Glutamatergic neuron (in vitro differentiated cells): Measurements from ENCODE around the gene AKNAD1. TPM values are rescaled to one million over a fixed set of nuclear protein-coding genes. Genes with fewer than 3 reads are reported as not detected.
"Not testable (repeated sequence)": the region's sequence is repeated elsewhere in the genome, so short reads cannot be mapped to it uniquely, and the experiment has no call there.

Experiments used
- DNase-seq: peaks from one replicate; pipeline ENCODE4 v3.0.0; 2022
- H3K27ac Mint-ChIP-seq: one replicate; pipeline ENCODE4 v1.8.0; 2020; ENCODE audit warnings: mild to moderate bottlenecking, mixed read lengths, inconsistent platforms; ENCODE audit not compliant: unreplicated experiment
- H3K27me3 Mint-ChIP-seq: one replicate; pipeline ENCODE4 v1.8.0; 2020; ENCODE audit warnings: mild to moderate bottlenecking, moderate library complexity, mixed read lengths, inconsistent platforms; ENCODE audit not compliant: unreplicated experiment
- H3K36me3 Mint-ChIP-seq: one replicate; pipeline ENCODE4 v1.8.0; 2020; ENCODE audit warnings: mild to moderate bottlenecking, mixed read lengths, inconsistent platforms; ENCODE audit not compliant: unreplicated experiment
- H3K4me1 Mint-ChIP-seq: one replicate; pipeline ENCODE4 v1.8.0; 2020; ENCODE audit warnings: mild to moderate bottlenecking, low read depth, mixed read lengths, inconsistent platforms; ENCODE audit not compliant: unreplicated experiment
- H3K4me3 Mint-ChIP-seq: one replicate; pipeline ENCODE4 v1.8.0; 2020; ENCODE audit warnings: mild to moderate bottlenecking, mixed read lengths, inconsistent platforms; ENCODE audit not compliant: unreplicated experiment
- H3K9me3 Mint-ChIP-seq: one replicate; pipeline ENCODE4 v1.8.0; 2020; ENCODE audit warnings: mild to moderate bottlenecking, moderate library complexity, mixed read lengths, inconsistent platforms; ENCODE audit not compliant: unreplicated experiment
- CTCF ChIP-seq: fragments of 200-600 bp; sonication (generic); IDR thresholded peaks from one replicate; pipeline ENCODE4 v1.5.0; 2021; ENCODE audit not compliant: partially characterized antibody, unreplicated experiment
- total RNA-seq: library from RNA; stranded (reverse); fragmentation: NEBNext Ultra II Directional; extraction: Animal tissue kit (Norgen Biotek cat#: 25700); gene quantifications from one replicate; pipeline ENCODE4 v1.2.1, GENCODE V29; 2021; ENCODE audit not compliant: unreplicated experiment

The AKNAD1 gene
- total RNA-seq, 1 donor from 2014 or later: not detected

GRCh38 chr1:108792420-108792819, 64.5 kb downstream of the AKNAD1 start:
- TF ChIP-seq CTCF: no peak
- H3K36me3 Mint-ChIP-seq: peaks cover 26% of the 10 kb centered on the region
- peaks cover 2% of the 10 kb centered on the region for H3K27me3 Mint-ChIP-seq

GRCh38 chr1:108791790-108792189, 65.1 kb downstream of the AKNAD1 start:
- peaks cover 26% of the 10 kb centered on the region for H3K36me3 Mint-ChIP-seq
- H3K27ac Mint-ChIP-seq: no peak overlapping the region
- H3K27me3 Mint-ChIP-seq: peaks cover 2% of the 10 kb centered on the region
- TF ChIP-seq CTCF: no peak
- DNase-seq: no peak
- peaks cover 2% of the 10 kb centered on the region for H3K9me3 Mint-ChIP-seq
- no peak overlapping the region for H3K4me3 Mint-ChIP-seq
- H3K4me1 Mint-ChIP-seq: no peaks in the 10 kb centered on the region

More at GRCh38 chr1:108792420-108792819, 64.5 kb downstream of the AKNAD1 start:
- DNase-seq: no peak
- Mint-ChIP-seq H3K4me3 (no peak overlapping the region), H3K9me3 (peaks cover 2% of the 10 kb centered on the region), H3K4me1 (no peaks in the 10 kb centered on the region), H3K27ac (no peak overlapping the region)

- no peaks in the 10 kb centered on the region for H3K4me1 Mint-ChIP-seq
- peaks cover 40% of the 10 kb centered on the region for H3K36me3 Mint-ChIP-seq
- H3K27ac Mint-ChIP-seq: no peak overlapping the region
- TF ChIP-seq CTCF: no peak
- no peak for DNase-seq
- peaks cover 2% of the 10 kb centered on the region for H3K9me3 Mint-ChIP-seq
- H3K4me3 Mint-ChIP-seq: no peak overlapping the region
- no peaks in the 10 kb centered on the region for H3K27me3 Mint-ChIP-seq
Measured at GRCh38 chr1:108785880-108786279, 71.0 kb downstream of the AKNAD1 start.

GRCh38 chr1:108785264-108785663, 71.6 kb downstream of the AKNAD1 start:
- H3K36me3 Mint-ChIP-seq: peaks cover 40% of the 10 kb centered on the region
- no peak for TF ChIP-seq CTCF
- no peak overlapping the region for H3K4me3 Mint-ChIP-seq
- H3K27me3 Mint-ChIP-seq: no peaks in the 10 kb centered on the region
- no peaks in the 10 kb centered on the region for H3K4me1 Mint-ChIP-seq
- H3K27ac Mint-ChIP-seq: no peak overlapping the region
- no peak for DNase-seq
- peaks cover 2% of the 10 kb centered on the region for H3K9me3 Mint-ChIP-seq

GRCh38 chr1:108781575-108781944, 75.3 kb downstream of the AKNAD1 start:
- H3K36me3 Mint-ChIP-seq: peaks cover 29% of the 10 kb centered on the region
- not testable (repeated sequence) for H3K9me3 Mint-ChIP-seq, H3K27me3 Mint-ChIP-seq, H3K4me3 Mint-ChIP-seq, DNase-seq, H3K4me1 Mint-ChIP-seq, H3K27ac Mint-ChIP-seq
